KMS-11 (cell line): Measurements from ENCODE around the gene LRAT.

ENCODE experiments used
- H2AFZ ChIP-seq: fragments of 200-600 bp; sonication (generic); 2 replicates; pipeline ENCODE4 v1.6.1; 2016; ENCODE audit warnings: antibody characterized with exemption, mixed run types, low read depth
- H3K27ac ChIP-seq: fragments of 200-600 bp; sonication (generic); 2 replicates; pipeline ENCODE4 v1.6.1; 2016; ENCODE audit warnings: mild to moderate bottlenecking, mixed run types
- H3K27me3 ChIP-seq: fragments of 200-600 bp; sonication (generic); 2 replicates; pipeline ENCODE4 v1.6.1; 2017; ENCODE audit warnings: mild to moderate bottlenecking, low read depth, mixed run types, moderate library complexity; ENCODE audit not compliant: insufficient read depth
- H3K36me3 ChIP-seq: fragments of 200-600 bp; sonication (generic); 2 replicates; pipeline ENCODE4 v1.6.1; 2017; ENCODE audit warnings: mild to moderate bottlenecking, mixed run types; ENCODE audit not compliant: insufficient read depth
- H3K4me1 ChIP-seq: fragments of 200-600 bp; sonication (generic); 2 replicates; pipeline ENCODE4 v1.6.1; 2016; ENCODE audit warnings: mild to moderate bottlenecking, low read depth, mixed run types; ENCODE audit not compliant: poor library complexity, severe bottlenecking
- H3K4me2 ChIP-seq: fragments of 200-600 bp; sonication (generic); 2 replicates; pipeline ENCODE4 v1.7.0; 2016; ENCODE audit warnings: mild to moderate bottlenecking, mixed run types
- H3K4me3 ChIP-seq: fragments of 200-600 bp; sonication (generic); IDR thresholded peaks from 2 replicates; pipeline ENCODE4 v1.6.1; 2017; ENCODE audit warnings: low read depth, low read length, mixed read lengths; ENCODE audit not compliant: insufficient read depth
- H3K79me2 ChIP-seq: fragments of 200-600 bp; sonication (generic); 2 replicates; pipeline ENCODE4 v1.6.1; 2016; ENCODE audit warnings: low read depth, mixed run types; ENCODE audit not compliant: insufficient read depth
- H3K9ac ChIP-seq: fragments of 200-600 bp; sonication (generic); 2 replicates; pipeline ENCODE4 v1.6.1; 2016; ENCODE audit warnings: mild to moderate bottlenecking, mixed run types
- H4K20me1 ChIP-seq: fragments of 200-600 bp; sonication (generic); 2 replicates; pipeline ENCODE4 v1.6.1; 2016; ENCODE audit warnings: mild to moderate bottlenecking, mixed run types; ENCODE audit not compliant: insufficient read depth
- CTCF ChIP-seq: fragments of 200-600 bp; sonication (generic); conservative IDR thresholded peaks from 2 replicates; pipeline ENCODE4 v1.6.1; 2017; ENCODE audit warnings: low read depth, mild to moderate bottlenecking, antibody characterized with exemption, low read length, moderate library complexity, mixed read lengths

Gene LRAT

GRCh38 chr4:154743683-154744340 is at the start of gene LRAT:
LRAT (plus strand) TSS chr4:154744000; CDS start chr4:154744327, 327 bp downstream.
- Histone ChIP-seq H3K27me3 (no peaks in the 10 kb centered on the region), H3K4me3 (no peak within 1 kb of the TSS), H3K27ac (no peak within 1 kb of the TSS), H3K4me2 (peak within 1 kb of the TSS; percentile 16; the same call in 1 of the 2 replicates), H3K36me3 (no peaks in the 10 kb centered on the region), H2AFZ (peak within 1 kb of the TSS; percentile 72), H3K9ac (no peak within 1 kb of the TSS), H4K20me1 (no peaks in the 10 kb centered on the region), H3K4me1 (no peaks in the 10 kb centered on the region), H3K79me2 (no peaks in the 10 kb centered on the region)
- no peak for TF ChIP-seq CTCF

GRCh38 chr4:154707877-154708276 is 35.9 kb upstream of the LRAT start:
- Histone ChIP-seq H2AFZ (no peak overlapping the region), H3K4me3 (no peak overlapping the region), H3K36me3 (no peaks in the 10 kb centered on the region), H4K20me1 (no peaks in the 10 kb centered on the region), H3K27ac (no peak overlapping the region), H3K4me2 (no peak overlapping the region), H3K79me2 (no peaks in the 10 kb centered on the region), H3K27me3 (no peaks in the 10 kb centered on the region), H3K4me1 (no peaks in the 10 kb centered on the region), H3K9ac (no peak overlapping the region)
- TF ChIP-seq CTCF, result no peak

GRCh38 chr4:154709550-154709949 is 34.2 kb upstream of the LRAT start:
- Histone ChIP-seq H3K4me1 (no peaks in the 10 kb centered on the region), H3K9ac (no peak overlapping the region), H3K79me2 (no peaks in the 10 kb centered on the region), H3K27me3 (no peaks in the 10 kb centered on the region), H2AFZ (no peak overlapping the region), H3K27ac (no peak overlapping the region), H3K4me3 (no peak overlapping the region), H3K4me2 (no peak overlapping the region), H4K20me1 (no peaks in the 10 kb centered on the region), H3K36me3 (no peaks in the 10 kb centered on the region)
- no peak for TF ChIP-seq CTCF

GRCh38 chr4:154711522-154711921 is 32.3 kb upstream of the LRAT start:
- Histone ChIP-seq H3K27me3 (no peaks in the 10 kb centered on the region), H3K36me3 (no peaks in the 10 kb centered on the region), H3K79me2 (no peaks in the 10 kb centered on the region), H3K4me3 (no peak overlapping the region), H3K4me1 (no peaks in the 10 kb centered on the region), H3K27ac (no peak overlapping the region), H3K9ac (no peak overlapping the region), H4K20me1 (no peaks in the 10 kb centered on the region), H2AFZ (no peak overlapping the region), H3K4me2 (no peak overlapping the region)
- TF ChIP-seq CTCF, result no peak
